ENCODE data around the gene SNED1.

Gene SNED1

DNA sequence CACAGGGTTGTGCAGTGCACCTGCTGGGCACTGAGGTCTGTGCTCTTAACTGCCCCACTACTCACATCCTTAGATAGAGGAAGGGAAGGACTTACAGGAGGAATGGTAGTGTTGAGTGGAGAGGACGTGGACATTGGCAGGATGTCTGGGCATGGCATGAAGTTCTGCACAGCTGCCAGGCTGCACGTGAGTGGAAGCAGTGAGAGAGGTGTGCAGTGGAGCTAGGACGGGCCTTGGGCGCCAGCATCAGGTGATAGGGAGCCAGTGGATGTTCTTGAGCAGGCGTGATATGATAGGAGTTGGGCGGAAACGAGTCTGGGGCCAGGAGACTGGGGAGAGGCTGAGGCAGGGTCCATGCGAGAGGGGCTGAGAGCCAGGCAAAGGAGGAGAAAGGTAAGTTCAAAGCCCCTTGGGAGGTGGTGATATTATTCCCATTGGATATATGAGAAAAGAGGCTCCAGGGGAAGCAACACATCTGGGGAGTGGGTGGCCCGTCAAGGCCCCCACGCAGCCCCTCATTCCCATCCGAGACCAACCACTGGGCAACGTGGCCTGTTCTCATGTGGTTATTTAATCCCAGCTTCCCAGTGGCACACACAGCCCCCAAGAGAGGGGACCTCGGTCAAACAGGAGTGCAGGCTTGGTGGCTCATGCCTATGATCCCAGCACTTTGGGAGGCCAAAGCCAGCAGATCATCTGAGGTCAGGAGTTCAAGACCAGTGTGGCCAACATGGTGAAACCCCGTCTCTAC is 45.7 kb upstream of the SNED1 start:
- H3K9me3 ChIP-seq (ENCODE audit: severe bottlenecking): no peaks in the 10 kb centered on the region
- TF ChIP-seq, protein P1, sequence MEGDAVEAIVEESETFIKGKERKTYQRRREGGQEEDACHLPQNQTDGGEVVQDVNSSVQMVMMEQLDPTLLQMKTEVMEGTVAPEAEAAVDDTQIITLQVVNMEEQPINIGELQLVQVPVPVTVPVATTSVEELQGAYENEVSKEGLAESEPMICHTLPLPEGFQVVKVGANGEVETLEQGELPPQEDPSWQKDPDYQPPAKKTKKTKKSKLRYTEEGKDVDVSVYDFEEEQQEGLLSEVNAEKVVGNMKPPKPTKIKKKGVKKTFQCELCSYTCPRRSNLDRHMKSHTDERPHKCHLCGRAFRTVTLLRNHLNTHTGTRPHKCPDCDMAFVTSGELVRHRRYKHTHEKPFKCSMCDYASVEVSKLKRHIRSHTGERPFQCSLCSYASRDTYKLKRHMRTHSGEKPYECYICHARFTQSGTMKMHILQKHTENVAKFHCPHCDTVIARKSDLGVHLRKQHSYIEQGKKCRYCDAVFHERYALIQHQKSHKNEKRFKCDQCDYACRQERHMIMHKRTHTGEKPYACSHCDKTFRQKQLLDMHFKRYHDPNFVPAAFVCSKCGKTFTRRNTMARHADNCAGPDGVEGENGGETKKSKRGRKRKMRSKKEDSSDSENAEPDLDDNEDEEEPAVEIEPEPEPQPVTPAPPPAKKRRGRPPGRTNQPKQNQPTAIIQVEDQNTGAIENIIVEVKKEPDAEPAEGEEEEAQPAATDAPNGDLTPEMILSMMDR (IDR thresholded peaks at IDR 0.05; ENCODE audit: low read depth, low read length): no peak
- no peak overlapping the region for H3K27ac ChIP-seq
- no peak for DNase-seq
- H3K36me3 ChIP-seq: no peaks in the 10 kb centered on the region
- no peak overlapping the region for H3K4me3 ChIP-seq (ENCODE audit: low read depth, low read length)
- no peaks in the 10 kb centered on the region for H3K27me3 ChIP-seq (ENCODE audit: insufficient read depth, low read depth, severe bottlenecking)

DNA sequence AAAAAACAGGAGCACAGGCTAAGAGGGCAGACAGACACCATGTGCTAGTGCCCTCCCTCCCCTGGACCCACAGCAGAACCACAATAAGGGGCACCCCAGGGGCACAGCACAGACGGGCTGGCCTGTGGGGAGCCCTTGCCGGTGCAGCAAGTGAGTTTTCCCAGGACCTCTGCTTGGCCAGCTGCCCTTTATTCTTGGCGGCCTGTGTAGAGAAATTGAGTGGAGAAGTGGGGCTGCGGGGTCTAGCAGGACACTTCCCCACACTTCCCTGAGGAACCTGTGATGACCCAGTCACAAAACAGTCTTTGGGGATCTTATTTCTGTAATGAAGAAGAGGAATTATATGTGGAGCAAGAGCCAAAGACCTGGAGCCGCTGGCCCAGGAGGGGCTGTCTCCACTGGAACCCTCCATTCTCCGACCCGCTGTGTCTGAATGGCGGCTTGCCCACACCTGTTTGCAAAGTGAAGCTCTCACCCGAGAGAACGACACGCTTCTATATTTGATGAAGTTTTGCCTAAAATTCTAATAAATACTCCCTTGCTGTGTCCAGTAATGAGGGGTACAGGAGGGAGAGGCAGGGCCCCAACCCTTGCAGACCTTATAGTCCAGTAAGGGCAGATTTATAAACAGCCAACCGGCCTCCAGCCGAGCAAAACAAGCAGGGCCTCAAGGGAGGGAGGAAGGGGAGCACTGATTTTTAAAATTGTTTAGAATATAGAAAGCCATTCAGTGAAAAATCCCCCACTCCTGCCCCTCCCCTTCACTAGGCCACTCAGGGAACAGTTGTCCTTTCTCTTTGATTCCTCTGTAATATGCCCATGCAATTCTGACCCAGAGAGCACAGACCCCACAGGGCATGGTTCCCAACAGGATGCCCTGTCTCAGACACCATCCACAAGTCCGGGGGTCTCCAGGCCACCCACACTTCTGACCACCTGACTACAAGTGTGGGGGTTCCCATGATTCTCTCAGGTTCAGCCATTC is 44.7 kb upstream of the SNED1 start:
- TF ChIP-seq, protein P1 (IDR thresholded peaks at IDR 0.05; ENCODE audit: low read depth, low read length): no peak
- H3K9me3 ChIP-seq (ENCODE audit: severe bottlenecking): no peaks in the 10 kb centered on the region
- no peaks in the 10 kb centered on the region for H3K27me3 ChIP-seq (ENCODE audit: insufficient read depth, low read depth, severe bottlenecking)
- H3K27ac ChIP-seq: no peak overlapping the region
- DNase-seq: no peak
- H3K36me3 ChIP-seq: no peaks in the 10 kb centered on the region
- no peak overlapping the region for H3K4me3 ChIP-seq (ENCODE audit: low read depth, low read length)

DNA sequence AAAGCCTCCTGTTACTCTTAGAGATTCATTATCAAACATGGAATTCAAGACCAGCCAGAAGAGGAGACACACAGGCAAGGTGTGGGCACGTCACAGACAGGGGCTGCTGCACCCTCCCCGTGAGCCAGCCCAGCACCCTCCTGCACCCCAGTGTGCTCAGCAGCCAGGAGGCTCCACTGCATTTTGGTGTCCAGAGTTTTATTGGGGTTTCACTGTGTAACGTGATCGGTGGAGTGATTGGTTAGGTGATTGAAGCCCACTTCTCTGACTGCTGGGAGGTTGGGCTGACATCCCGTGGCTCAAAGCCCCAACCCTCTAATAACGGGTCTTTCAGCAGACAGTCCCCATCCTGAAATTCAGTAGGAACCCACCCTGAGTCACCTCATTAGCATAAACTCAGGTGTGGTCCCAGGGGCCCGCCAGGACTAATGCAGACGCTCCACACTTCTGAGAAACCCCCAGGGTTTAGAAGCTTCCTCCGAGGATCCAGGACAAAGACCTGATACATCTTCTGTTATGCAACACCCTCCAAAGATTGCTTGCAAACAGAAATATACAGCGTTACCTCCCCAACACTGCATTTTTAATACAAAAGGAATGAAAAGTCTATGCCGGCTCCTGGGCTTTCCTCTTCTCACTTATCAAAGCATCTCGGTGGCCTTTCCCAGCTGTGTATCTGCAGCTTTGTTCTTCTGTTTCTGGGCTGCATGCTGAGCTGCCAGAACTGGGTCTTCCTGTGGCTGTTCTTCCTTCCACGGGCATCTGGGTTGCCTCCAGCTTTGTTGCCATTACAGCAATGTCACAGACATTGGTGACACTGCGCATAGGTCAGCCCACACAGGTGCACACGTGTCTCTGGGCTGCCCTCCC is 43.7 kb upstream of the SNED1 start:
- H3K4me3 ChIP-seq (ENCODE audit: low read depth, low read length): no peak overlapping the region
- H3K36me3 ChIP-seq: no peaks in the 10 kb centered on the region
- no peaks in the 10 kb centered on the region for H3K27me3 ChIP-seq (ENCODE audit: insufficient read depth, low read depth, severe bottlenecking)
- H3K9me3 ChIP-seq (ENCODE audit: severe bottlenecking): no peaks in the 10 kb centered on the region
- H3K27ac ChIP-seq: no peak overlapping the region
- TF ChIP-seq, protein P1 (IDR thresholded peaks at IDR 0.05; ENCODE audit: low read depth, low read length): no peak
- no peak for DNase-seq

DNA sequence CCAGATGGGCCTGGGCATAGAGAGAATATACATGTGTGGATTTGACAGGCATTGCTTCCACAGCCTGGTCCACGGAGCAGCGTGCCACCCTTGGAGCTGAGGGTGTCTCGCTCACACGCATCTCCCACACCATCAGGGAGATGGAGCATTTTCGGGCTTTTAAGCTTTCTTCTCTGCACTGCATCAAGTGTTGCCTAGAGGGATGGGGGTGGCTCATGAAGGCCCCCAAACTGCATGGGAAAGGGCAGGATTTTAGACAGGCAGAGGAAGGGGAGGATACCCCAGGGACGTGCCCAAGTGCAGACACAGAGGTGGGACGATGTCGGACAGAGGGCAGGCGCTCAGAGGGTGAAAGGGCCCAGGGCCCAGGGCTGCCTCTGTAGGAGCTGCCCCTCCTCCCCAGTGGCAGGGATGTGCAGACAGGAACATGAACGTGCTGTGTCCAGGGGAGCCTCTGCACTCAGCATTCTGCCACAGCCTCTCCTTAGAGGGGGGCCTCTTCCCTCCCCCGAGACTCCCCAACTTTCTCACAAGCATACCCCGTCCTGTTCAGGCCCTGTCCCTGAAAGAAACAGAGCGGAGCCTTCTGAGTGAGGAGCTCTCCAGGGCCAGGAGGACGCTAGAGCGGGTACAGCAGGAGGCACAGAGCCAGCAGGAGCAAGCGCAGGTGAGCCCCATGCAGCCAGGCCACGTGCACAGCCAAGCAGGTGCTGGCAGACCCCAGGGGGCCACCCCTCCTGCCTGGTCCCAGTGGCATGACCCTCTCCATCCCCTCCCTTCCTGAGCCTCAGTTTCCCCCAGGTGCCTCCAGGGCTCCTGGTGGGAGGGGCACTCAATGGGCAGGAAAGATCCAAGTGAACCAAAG is 42.9 kb upstream of the SNED1 start:
- no peaks in the 10 kb centered on the region for H3K9me3 ChIP-seq (ENCODE audit: severe bottlenecking)
- no peaks in the 10 kb centered on the region for H3K27me3 ChIP-seq (ENCODE audit: insufficient read depth, low read depth, severe bottlenecking)
- no peak overlapping the region for H3K4me3 ChIP-seq (ENCODE audit: low read depth, low read length)
- no peak overlapping the region for H3K27ac ChIP-seq
- no peak for DNase-seq
- TF ChIP-seq, protein P1 (IDR thresholded peaks at IDR 0.05; ENCODE audit: low read depth, low read length): no peak
- H3K36me3 ChIP-seq: no peaks in the 10 kb centered on the region

Data from WERI-Rb-1 (cell line).